OCI-M2 (cell line): Measurements from ENCODE around the gene FRMD6.

Experiments used
- DNase-seq: peaks from one replicate; lab custom pipeline; 2025; ENCODE audit not compliant: unreplicated experiment; lab: John Stamatoyannopoulos, UW

Gene FRMD6

DNA sequence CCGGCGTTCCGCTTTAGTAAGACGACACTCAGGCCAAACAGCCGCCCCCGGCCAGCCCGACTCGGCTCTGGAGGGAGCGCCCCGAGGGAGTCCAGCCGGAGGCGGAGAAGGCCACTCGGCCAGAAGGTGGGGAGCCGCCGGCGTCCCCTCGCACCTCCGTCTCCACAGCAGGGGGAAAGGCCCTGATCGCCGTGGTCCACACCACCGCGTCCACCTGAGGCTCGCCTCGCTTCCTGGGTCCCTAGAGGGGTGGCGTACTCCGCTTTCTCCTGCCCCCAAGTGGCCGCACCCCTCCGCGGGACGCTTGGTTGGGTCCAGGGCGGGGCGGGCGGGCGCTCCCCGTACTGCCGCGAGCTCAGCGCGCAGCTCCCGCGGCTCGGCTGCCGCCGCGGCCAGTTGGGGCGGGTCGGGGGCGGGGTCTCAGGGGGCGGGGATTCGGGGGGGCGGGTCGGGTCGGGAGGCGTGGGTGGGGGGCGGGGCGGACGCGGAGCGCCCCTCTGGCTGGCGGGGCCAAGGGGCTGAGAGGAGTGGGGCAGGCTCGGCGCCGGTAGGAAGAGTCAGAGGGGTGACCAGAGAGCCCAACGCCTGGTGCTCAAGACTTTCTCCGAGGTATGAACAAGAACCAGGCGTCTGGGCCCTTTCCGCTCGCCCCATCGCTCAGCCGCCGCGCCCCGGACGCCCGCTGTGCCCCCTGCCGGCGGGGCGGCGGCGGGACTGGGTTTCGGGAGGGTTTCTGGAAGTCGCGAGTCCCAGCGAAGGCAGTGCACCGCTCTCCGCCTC is at the start of gene FRMD6:
Gene FRMD6, plus strand, starts transcription at position 523 of the 780 bp plus-strand sequence. CDS start 37,927 bp downstream, outside the sequence.
- DNase-seq, result peak; percentile 33

DNA sequence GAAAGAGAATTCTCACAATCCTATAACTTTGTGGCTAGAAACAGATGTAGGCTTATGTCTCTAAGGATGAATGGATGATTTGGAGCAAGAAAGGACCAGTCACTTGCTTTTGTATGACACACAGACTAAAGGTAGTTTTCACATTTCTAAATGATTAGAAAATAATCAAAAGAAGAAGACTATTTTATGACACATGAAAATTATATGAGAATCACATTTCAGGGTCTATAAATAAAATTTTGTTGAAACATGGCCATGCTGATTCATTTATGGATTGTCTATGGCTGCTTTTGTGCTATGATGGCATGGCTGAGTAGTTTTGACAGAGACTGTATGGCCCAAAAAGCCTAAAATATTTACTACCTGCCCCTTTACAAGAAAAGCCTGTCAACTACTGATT is 49.4 kb upstream of the FRMD6 start:
- DNase-seq, result no peak

DNA sequence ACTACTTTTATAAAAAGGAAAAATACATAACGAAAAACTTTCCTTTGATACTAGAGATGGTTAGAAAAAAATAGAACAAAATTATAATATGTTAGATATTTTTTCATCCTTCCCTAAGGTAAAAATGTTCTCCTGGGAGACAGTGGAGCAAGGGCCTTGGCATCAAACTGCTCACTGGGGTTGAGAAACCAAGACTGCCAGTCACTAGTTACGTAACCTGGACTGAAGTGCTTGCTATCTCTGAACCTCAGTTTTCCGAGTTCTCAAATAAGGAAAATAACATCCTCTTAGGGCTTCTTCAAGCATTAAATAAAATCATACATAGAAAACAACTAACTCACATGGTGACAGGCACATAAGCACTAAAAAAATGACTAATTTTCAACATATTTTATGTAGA is 48.2 kb upstream of the FRMD6 start:
- DNase-seq, result no peak

DNA sequence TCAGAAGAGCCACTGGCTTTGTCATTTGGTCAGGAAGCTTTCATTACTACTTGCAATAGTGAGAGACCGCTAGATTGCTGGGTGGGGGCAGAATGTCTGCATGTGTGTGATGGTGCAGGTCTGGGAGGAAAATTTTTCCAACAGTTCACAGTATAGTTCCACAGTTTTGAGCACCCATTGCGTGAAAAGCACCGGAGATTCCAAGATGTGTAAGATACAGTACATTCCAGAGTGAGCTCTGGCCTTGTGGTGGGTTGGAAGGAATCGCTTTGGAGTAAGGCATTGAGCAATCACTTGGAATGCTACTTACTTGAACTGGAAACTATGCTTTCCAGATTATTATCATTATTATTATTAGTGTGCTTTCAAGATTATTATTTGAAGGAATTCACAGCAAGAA is 47.6 kb upstream of the FRMD6 start:
- DNase-seq, result no peak

DNA sequence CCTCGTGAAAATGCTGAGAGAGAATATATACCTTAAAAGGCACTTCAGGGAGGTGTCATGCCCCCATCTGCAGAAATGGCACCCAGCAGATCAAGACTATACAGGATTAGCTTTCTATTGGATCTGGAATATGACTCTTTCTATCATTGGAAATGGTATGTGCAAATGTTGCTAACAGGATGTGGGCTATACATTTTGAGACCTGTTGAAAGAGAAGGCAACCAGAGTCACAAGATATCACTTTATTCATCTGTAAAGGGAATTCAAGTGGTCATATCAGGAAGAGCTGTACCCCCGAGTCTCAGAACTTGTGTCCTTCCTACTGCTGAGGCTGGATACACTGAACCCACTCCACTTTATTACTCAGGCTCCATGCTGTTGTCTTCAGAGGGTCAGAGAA is 46.1 kb upstream of the FRMD6 start:
- no peak for DNase-seq

DNA sequence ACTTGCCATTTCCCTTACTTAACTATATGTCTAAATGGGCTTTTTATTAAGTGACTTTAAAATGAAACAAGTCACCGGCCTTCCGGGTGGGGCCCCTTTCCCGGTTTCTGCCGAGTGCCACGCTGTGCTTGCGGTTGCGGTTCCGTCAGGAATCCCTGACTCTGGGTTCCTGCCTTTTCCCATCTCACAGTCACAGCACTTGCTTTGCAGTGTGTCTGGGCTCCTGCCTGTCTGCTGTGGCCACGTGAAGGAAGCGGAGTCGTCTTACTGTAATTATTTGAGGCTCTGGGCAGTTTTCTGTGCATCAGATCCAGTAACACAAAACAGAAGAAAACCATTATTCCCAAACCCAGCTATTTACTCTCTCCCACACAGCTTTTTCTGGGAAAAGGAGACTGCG is 44.0 kb upstream of the FRMD6 start:
- DNase-seq, result no peak

DNA sequence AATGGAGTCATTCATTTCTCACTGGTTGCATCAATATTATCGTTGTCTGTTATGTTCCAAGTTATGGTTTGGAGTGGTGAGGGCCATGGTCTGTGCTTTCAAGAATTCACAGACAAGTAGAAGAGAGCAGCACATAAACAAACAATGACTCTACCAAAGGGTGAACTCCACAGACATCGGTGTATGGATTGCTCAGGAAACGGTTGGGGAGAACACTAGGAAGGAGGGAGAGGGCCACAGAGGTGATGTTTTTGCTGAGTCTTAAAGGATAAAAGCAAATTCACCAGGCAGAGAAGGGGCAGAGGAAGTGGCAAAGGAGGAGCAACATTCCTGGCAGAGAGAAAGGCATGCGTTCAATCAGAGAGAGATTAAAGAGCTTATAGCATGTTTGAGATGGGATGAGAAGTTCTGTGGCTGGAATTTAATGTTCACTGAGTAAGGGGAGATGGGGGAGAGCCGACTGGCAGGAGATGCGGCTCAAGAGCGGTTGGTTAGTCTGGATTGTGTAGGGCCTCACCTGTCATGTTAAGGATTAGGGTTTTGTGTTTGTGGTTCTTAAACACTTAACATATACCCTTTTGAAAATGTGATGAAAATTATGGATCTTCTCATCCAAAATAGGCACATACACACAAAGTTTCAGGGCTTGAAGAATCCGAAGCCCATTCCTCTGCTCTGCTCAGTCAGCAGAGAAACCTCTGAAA is 42.3 kb upstream of the FRMD6 start:
- DNase-seq, result no peak

DNA sequence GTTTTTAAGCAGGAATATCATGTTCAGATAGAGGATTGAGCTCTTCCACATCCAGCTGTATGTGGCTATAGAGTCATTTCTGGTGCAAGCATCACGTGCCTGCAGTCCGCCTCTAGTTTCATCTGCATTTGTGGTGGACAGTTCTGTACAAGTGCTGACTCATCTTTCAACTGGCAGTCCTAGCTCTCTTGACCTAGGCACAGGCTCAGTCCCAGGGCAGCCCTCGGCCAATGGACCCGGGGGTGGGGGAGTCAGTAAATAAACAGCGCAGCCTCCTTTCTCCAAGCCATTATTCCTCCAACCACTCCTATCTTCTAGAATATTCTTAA is 41.8 kb upstream of the FRMD6 start:
- DNase-seq, result no peak

DNA sequence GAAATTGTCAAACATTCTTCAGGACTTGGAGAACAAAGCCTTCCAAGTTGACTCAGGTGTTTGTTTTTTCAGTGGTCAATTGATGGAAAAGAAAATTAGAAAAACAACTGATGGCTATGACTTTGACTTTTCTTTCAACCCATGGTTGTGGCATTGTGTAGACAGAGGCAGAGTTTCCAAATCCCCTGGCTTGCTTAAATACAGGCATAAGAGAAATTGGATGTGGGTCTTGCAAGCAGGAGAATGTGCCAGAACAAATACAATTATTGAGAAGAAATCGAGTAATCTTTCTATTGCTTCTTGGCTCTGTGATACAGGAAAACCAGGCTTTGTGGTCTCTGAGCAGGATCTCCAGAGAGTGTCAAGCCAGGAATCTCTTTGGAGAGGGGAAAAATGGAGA is 40.9 kb upstream of the FRMD6 start:
- DNase-seq, result no peak

DNA sequence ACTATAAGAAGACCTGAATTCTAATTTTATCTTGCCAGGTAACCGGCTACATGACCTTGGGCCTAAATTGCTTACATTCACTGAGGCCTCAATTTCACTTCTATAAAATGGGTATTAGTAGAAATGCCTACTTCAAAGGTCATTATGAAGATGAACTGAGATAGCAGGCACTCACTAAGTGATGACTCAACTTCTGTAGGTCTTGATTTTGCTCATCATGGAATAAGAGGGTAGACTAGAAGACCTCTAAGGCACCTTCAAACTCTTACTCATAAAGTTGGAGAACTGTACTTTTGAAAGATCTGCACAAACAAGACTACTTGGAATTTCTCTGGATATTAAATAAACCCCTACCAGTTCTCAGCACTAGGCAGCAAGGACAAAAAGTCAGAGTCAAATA is 39.3 kb upstream of the FRMD6 start:
- DNase-seq, result no peak

DNA sequence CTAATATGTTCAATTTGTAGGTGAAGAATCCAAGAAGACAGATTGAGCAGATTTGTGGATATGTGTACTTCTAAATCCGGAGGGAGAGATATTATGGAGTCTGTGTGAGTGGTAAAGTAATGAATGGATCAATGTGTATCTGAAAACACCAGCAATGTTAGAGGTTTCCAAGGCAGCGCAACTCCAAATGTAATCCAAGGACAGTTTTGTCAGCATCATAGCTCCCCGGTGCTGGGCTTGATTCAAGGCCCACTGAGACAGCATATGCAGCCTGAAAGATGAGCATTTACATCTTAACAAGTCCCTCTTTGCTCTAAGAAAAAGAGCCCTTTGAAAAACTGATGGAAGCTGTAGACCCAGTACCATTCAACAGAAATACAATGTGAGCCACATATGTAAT is 38.3 kb upstream of the FRMD6 start:
- no peak for DNase-seq

DNA sequence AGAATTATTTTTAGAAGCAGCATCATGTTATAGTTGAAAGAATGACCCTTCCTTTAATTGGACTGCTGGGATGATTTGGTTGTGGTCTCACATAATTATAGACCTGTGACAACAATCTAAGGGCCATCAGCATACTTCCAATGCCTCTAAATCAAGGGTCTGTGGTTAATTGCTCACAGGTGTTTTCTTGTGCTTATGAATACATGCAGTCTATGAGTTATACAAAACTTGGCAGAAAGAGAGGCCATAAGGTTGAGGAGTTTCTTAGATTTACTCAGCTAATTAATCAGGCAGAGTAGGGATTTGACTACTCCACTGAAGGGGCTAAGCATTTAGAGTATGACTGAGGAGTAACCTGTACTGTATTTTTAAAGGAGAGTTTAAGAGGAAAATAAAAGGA is 37.0 kb upstream of the FRMD6 start:
- no peak for DNase-seq

DNA sequence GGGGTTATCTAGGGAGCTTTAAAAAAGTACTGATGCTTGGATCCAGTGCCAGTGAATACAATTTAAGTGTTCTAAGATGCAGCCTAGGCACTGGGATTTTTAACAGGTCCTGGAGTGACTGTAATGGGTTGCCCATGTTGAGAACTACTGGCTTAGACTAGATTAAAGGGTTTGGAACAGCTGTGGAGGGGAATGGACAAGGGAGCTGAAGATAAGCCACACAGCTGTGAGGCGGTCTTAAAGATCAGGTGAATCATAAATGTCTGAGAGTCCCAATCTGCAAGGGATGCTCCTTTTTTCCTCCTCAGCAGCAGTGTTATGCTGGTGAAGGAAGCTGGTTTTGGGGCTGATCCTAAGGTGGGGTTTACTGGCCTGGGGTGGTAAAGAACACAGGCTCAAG is 35.5 kb upstream of the FRMD6 start:
- no peak for DNase-seq

DNA sequence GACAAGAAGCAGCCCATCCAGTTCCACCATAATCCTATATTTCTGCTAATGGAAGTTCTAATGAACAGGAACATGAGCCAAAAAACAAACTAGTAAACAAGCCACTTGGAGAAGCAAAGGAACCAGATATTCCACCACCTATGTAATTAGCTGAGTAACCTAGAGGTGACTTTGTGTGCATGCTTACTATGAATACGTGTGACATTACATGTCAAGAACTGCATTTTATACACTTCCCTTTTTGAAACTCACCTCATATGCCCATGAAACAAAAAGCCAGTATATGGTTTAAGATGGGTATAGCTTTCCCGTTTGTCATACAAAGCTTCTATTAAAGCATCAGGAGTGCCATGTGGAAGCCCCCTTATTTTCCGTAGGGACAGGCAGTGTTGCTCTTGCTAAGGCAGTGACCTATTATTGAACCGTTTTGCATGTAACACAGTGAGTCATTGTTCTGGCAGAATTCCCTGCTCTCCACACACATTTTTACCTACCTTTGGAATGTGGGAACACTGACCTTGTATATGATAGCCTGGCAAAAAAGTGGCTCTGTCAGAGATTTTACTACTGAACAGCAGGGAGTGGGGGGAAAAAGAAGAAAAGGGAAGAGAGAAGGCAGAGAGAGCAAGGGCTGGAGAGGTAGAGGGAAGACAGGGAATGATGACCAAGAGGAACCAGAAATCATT is 34.8 kb upstream of the FRMD6 start:
- DNase-seq, result no peak

DNA sequence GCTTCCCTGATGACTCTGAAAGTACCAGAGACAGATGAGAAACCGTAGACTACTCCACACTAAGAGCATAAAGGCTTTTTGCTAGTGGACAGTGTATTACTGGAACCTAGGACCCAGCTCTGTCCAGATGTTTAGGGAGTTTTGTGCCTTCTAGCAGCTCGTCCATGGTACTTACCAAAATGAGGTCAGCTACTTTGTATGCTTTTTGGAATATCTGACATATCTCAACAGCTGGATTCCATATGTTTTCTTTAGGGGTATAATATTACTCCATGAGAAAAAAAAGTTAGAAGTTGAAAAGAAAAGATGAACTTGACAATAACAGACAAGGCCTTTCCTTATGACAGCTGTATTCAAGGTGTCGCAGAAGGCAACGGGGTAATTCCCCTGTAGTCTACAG is 32.1 kb upstream of the FRMD6 start:
- DNase-seq, result no peak

DNA sequence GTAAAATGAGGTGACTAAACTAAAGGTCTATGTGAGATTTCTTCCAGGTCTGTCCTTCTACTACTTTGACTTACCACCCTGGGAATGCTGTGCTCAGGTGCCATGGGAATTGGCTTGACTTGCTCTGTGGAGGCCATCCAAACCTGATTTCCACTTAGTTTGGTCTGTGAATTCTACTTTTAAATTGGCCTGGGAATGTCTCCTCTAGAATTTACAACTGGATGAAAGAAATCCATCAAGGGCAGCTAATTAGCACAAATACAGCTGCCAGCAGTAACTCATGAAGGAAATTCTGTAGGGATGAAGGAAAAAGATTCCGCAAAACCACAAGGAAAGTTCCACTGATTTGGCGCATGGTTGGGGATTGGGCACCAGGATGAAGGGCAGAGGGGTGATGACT is 31.7 kb upstream of the FRMD6 start:
- DNase-seq, result no peak

DNA sequence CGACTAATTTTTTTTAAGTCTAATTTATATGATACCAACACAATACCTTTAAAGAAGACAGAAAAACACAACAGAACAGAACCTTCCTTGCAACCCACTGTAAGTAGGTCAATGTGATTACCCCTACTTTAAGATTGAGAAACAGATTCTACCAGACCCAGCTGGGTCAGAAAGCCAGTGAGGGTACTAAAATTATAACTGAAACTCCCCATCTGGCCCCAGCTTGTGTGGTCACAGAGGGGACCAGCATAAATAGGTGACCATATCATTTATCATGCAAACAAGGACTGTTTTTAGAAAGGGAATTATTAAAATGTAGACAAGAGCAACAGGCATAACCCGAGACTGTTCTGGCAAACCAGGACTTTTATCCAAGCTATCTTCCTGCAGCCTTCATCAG is 30.1 kb upstream of the FRMD6 start:
- DNase-seq, result no peak

DNA sequence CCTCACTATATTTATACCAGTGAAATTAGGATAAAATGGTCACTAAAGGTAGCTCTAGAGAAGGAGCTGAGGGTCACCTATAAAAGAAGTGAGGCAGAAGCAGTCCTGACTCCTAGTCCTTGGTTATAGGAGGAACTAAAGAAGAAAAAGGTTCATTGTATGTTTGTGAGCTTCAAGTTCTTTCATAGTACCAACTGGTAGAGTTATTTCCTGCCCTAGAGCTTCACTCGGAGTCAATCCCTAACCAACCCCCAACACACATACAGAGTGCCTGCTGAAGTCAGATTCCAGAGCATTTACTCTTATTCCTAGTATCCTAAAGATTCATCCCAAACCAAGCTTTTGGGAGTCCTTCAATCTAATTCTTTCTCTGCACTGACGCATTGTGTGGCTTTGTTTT is 29.3 kb upstream of the FRMD6 start:
- DNase-seq, result no peak

DNA sequence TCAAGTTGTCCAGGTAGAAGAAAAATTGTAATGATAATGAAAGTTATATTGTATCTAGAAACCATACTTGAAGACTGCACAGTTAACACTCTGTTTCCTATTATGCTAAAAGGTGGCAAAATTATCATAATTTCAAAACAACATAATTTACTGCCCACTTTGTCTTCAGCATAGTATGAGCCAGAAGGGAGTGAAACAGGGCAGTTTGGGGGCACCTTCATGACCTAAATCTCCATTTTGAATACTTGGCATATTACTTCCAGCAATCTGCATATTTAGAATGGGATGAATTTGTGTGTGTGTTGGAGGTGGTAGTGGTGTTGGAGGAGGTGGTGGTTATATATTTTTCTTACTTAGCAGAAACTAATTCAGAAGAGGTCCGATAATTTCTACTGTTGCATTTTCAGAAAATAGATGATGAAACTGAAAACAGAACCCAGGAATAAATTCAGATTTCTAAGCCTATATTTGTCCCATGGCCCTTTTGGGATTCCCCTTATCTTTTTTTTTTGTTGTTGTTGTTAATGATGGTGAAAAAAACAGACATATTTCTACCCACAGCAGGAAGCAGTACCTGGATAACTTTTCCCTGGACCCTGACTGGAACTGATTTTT is 26.6 kb upstream of the FRMD6 start:
- no peak for DNase-seq

DNA sequence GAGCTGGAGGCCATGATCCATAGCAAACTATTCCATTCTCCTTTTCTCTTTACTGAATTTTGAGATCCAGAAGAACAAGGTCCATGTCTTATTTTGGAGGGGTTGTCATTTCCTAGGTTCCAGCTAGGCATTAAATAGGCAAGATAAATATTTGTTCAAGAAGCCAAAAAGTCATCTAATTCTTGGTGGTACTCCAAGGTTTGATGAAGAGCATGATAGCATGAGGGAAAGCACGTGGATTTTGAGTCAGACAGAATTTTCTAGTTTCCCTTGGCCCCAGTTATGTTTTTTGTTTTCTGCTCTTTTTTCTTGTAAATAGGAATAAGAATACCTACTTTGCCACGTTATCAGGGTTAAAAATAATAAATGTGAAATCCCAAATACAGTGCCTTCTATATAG is 25.5 kb upstream of the FRMD6 start:
- DNase-seq, result no peak

DNA sequence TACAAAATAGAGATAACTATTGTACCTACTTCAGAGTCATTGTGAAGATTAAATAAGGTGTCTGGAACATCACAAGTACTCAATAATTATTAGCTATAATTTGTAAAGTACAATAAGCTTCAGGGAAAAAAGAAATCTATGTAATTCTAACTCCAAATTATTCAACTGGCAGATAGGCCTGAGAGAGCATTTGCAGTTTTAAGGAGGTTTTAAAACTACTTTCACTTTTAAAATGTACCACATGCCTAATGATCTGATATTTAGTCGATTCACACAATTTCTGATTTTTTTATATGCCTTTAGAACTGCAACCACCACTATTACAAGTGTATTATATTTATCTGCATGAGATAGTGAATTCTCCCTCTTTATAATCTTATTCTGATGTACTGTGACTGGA is 24.9 kb upstream of the FRMD6 start:
- no peak for DNase-seq

DNA sequence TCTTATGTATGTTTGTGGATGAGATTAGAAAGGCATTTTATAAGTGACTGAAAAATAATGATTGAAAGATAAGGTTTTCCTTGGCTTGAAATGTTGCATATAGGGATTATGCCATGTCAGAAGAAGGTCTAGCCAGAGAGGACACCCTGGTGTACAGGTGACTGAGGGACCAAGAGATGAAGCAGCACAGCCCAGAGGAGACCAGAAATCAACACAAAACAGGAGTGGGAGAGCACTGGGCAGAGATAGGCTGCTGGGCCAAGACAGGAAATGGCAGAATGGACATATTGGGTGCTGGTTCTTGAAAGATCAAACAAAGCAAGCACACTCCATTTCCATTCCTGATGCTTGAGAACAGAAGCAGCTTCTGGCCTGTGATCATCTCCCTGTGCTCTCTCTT is 24.4 kb upstream of the FRMD6 start:
- no peak for DNase-seq
